GM19043 (cell line): ENCODE measurements around the gene ADGRL3.

ENCODE experiments used
- ATAC-seq: cut with Tn5 transposase; IDR thresholded peaks from one replicate; pipeline ENCODE4 v1.9.1; 2021; ENCODE audit warnings: low read depth; ENCODE audit not compliant: unreplicated experiment

The ADGRL3 gene

GRCh38 chr4:61407642-61408618 is 207.8 kb downstream of the ADGRL3 start:
- ATAC-seq: no peak

GRCh38 chr4:61408861-61409260 is 208.7 kb downstream of the ADGRL3 start:
- no peak for ATAC-seq

GRCh38 chr4:61411241-61411640 is 211.1 kb downstream of the ADGRL3 start:
- no peak for ATAC-seq

GRCh38 chr4:61425315-61425714 is 225.2 kb downstream of the ADGRL3 start:
- ATAC-seq: no peak

GRCh38 chr4:61426229-61426628 is 226.1 kb downstream of the ADGRL3 start:
- ATAC-seq: no peak

GRCh38 chr4:61427099-61427817 is 227.1 kb downstream of the ADGRL3 start:
- ATAC-seq: no peak

GRCh38 chr4:61427818-61428495 is 227.8 kb downstream of the ADGRL3 start:
- no peak for ATAC-seq

- no peak for ATAC-seq
These were observed 228.8 kb downstream of the ADGRL3 start for GRCh38 chr4:61428950-61429349.

- no peak for ATAC-seq
These were observed 231.0 kb downstream of the ADGRL3 start for GRCh38 chr4:61431131-61431530.

- ATAC-seq: no peak
These were observed 237.8 kb downstream of the ADGRL3 start for GRCh38 chr4:61437923-61438322.

- ATAC-seq: no peak
These were observed 240.2 kb downstream of the ADGRL3 start for GRCh38 chr4:61440321-61440720.

- ATAC-seq: no peak
These were observed 242.8 kb downstream of the ADGRL3 start for GRCh38 chr4:61442936-61443335.

- ATAC-seq: no peak
These were observed 243.8 kb downstream of the ADGRL3 start for GRCh38 chr4:61443813-61444510.

- no peak for ATAC-seq
These were observed 245.4 kb downstream of the ADGRL3 start for GRCh38 chr4:61445374-61446063.

- no peak for ATAC-seq
These were observed 246.8 kb downstream of the ADGRL3 start for GRCh38 chr4:61446941-61447340.

GRCh38 chr4:61447918-61448317 is 247.8 kb downstream of the ADGRL3 start:
- ATAC-seq: no peak

- ATAC-seq: no peak
These were observed 251.8 kb downstream of the ADGRL3 start for GRCh38 chr4:61451935-61452334.

GRCh38 chr4:61461956-61462355 is 261.8 kb downstream of the ADGRL3 start:
- ATAC-seq: no peak

GRCh38 chr4:61462451-61463326 is 262.6 kb downstream of the ADGRL3 start:
- no peak for ATAC-seq
